ENCODE measurements around the gene NEUROD4.

DNA sequence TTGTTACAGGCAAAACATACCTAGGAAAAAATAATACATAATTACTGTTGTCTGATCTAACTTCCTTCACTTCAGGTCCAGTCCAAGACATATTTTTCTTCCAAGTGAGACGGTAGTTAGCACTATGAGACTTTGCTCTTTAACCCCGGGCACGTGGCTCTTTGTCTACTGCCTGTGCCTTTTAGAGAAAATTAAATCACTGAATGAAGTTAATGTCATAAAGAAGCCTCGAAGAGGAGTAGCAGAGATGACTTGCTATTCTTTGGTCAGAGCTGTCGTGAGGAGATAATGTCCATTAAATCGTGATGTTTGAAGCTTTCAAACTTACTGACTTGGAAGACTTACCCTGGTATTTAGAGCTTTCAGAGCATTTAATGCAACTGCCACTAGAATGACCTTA lies 43.9 kb upstream of the NEUROD4 start:
- TF ChIP-seq, protein P1, sequence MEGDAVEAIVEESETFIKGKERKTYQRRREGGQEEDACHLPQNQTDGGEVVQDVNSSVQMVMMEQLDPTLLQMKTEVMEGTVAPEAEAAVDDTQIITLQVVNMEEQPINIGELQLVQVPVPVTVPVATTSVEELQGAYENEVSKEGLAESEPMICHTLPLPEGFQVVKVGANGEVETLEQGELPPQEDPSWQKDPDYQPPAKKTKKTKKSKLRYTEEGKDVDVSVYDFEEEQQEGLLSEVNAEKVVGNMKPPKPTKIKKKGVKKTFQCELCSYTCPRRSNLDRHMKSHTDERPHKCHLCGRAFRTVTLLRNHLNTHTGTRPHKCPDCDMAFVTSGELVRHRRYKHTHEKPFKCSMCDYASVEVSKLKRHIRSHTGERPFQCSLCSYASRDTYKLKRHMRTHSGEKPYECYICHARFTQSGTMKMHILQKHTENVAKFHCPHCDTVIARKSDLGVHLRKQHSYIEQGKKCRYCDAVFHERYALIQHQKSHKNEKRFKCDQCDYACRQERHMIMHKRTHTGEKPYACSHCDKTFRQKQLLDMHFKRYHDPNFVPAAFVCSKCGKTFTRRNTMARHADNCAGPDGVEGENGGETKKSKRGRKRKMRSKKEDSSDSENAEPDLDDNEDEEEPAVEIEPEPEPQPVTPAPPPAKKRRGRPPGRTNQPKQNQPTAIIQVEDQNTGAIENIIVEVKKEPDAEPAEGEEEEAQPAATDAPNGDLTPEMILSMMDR (IDR thresholded peaks at IDR 0.05; ENCODE audit: insufficient read depth, low read depth, low read length), result no peak
- no peak for TF ChIP-seq EZH2 (IDR thresholded peaks at IDR 0.05; ENCODE audit: insufficient read depth, low read length)

Measured in astrocyte (in vitro differentiated cells and primary cell).